K562 (cell line): Measurements from ENCODE around the gene CABYR.

Experiments
- CREM ChIP-seq: IDR thresholded peaks from 2 replicates; pipeline ENCODE4 v1.6.1; 2014; ENCODE audit warnings: antibody characterized with exemption, low read depth
- NFIC ChIP-seq: fragments of 450-650 bp; IDR thresholded peaks from 2 replicates; pipeline ENCODE4 v1.6.1; 2017; ENCODE audit warnings: mild to moderate bottlenecking, inconsistent platforms
- TAF1 ChIP-seq: IDR thresholded peaks from 2 replicates; pipeline ENCODE4 v1.6.1; 2011; ENCODE audit warnings: mild to moderate bottlenecking, low read length, moderate library complexity; ENCODE audit not compliant: insufficient read depth, control insufficient read depth, severe bottlenecking; ENCODE audit errors: extremely low read depth
- TF ChIP-seq, protein P1 (sequence below), 3 experiments: fragments of 200-800 bp in 1 of 3; sonication (Bioruptor generic) in 1 of 3; sonication (generic) in 1 of 3; formaldehyde crosslinking in 1 of 3; IDR thresholded peaks; 2 replicates each; pipeline versions ENCODE4 v1.6.1 to v1.8.0; 2016 to 2022; ENCODE audit warnings: mild to moderate bottlenecking in 2 of 3, missing compliant biosample characterization in 2 of 3, missing genetic modification characterization in 2 of 3, missing genetic modification reagents in 1 of 3
- TF ChIP-seq, protein P2 (sequence below), 3 experiments: IDR thresholded peaks in 2 of 3; conservative IDR thresholded peaks in 1 of 3; 2 replicates each; pipeline ENCODE4 v1.5.1; 2011 to 2012; ENCODE audit warnings: low read length in 3 of 3, mild to moderate bottlenecking in 3 of 3, control low read depth in 2 of 3, improper control_type of control experiment in 1 of 3, inconsistent platforms in 1 of 3, low read depth in 1 of 3, mixed read lengths in 1 of 3, moderate library complexity in 1 of 3; ENCODE audit not compliant: insufficient read depth in 2 of 3
- TF ChIP-seq, protein P3 (sequence below): sonication (generic); formaldehyde crosslinking; IDR thresholded peaks from 2 replicates; pipeline ENCODE4 v1.8.0; 2023; ENCODE audit warnings: mild to moderate bottlenecking, missing genetic modification reagents

DNA sequence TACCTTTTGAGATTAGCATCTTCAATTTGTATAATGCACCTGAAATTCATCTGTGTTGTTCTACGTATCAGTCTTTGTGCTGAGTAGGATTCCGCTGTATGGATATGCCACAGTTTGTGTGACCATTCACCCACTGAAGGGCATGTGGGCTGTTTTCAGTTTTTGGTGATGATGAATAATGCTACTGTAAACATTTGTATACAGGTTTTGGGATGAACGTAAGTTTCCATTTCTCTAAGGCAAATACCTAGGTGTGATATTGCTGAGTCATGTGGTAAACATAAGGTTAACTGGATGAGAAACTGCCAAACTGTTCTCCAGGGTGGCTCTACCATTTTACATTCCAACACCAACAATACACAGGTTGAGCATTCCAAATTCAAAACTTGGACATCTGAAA, 35.1 kb downstream of the CABYR start:
- TF ChIP-seq CREM (no peak), TAF1 (no peak), NFIC (no peak)
- TF ChIP-seq, protein P1, sequence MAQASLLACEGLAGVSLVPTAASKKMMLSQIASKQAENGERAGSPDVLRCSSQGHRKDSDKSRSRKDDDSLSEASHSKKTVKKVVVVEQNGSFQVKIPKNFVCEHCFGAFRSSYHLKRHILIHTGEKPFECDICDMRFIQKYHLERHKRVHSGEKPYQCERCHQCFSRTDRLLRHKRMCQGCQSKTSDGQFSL (CRISPR knock-in tag; IDR thresholded peaks at IDR 0.05) = no peak
- TF ChIP-seq, protein P1 (tag; IDR thresholded peaks at IDR 0.05) = no peak
- TF ChIP-seq, protein P2, sequence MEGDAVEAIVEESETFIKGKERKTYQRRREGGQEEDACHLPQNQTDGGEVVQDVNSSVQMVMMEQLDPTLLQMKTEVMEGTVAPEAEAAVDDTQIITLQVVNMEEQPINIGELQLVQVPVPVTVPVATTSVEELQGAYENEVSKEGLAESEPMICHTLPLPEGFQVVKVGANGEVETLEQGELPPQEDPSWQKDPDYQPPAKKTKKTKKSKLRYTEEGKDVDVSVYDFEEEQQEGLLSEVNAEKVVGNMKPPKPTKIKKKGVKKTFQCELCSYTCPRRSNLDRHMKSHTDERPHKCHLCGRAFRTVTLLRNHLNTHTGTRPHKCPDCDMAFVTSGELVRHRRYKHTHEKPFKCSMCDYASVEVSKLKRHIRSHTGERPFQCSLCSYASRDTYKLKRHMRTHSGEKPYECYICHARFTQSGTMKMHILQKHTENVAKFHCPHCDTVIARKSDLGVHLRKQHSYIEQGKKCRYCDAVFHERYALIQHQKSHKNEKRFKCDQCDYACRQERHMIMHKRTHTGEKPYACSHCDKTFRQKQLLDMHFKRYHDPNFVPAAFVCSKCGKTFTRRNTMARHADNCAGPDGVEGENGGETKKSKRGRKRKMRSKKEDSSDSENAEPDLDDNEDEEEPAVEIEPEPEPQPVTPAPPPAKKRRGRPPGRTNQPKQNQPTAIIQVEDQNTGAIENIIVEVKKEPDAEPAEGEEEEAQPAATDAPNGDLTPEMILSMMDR (IDR thresholded peaks at IDR 0.05 in 2 of 3, conservative IDR thresholded peaks at IDR 0.05 in 1 of 3; ENCODE audit: insufficient read depth in 2 of 3, low read depth in 1 of 3, low read length in 3 of 3) = no peak
- TF ChIP-seq, protein P3, sequence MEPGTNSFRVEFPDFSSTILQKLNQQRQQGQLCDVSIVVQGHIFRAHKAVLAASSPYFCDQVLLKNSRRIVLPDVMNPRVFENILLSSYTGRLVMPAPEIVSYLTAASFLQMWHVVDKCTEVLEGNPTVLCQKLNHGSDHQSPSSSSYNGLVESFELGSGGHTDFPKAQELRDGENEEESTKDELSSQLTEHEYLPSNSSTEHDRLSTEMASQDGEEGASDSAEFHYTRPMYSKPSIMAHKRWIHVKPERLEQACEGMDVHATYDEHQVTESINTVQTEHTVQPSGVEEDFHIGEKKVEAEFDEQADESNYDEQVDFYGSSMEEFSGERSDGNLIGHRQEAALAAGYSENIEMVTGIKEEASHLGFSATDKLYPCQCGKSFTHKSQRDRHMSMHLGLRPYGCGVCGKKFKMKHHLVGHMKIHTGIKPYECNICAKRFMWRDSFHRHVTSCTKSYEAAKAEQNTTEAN (CRISPR knock-in tag) = no peak
